Measurements from ENCODE around the gene AKAP8L.
"Not testable (repeated sequence)": the region's sequence is repeated elsewhere in the genome, so short reads cannot be mapped to it uniquely, and the experiment has no call there.

GRCh38 chr19:15411351-15411750 is 7.4 kb downstream of the AKAP8L start:
- TF ChIP-seq CTCF (IDR thresholded peaks at IDR 0.05); POLR2A (IDR thresholded peaks at IDR 0.05; ENCODE audit: low read depth): not testable (repeated sequence)

All from esophagus muscularis mucosa (tissue), 3 donors.